CD14-positive monocyte (primary cell): Measurements from ENCODE around the gene ZPR1. TPM values are rescaled to one million over a fixed set of nuclear protein-coding genes. Genes with fewer than 3 reads are reported as not detected.

ENCODE experiments used
- DNase-seq, 3 donors: peaks; one replicate each; pipeline ENCODE4 v3.0.0-alpha.2; 2011 to 2022
- H2AFZ ChIP-seq: 2 replicates; pipeline ENCODE4 v1.6.0; 2012; ENCODE audit warnings: mild to moderate bottlenecking, low read depth, low read length, inconsistent platforms; ENCODE audit not compliant: insufficient read depth, poor library complexity, severe bottlenecking
- H3K27ac ChIP-seq, 2 donors: 1 replicate in 1 of 2; 2 replicates in 1 of 2; pipeline ENCODE4 v1.5.1; 2012 to 2013; ENCODE audit warnings: low read length in 2 of 2, control low read depth in 1 of 2, inconsistent platforms in 1 of 2, low read depth in 1 of 2, mild to moderate bottlenecking in 1 of 2
- H3K27me3 ChIP-seq, 2 donors: one replicate each; pipeline versions ENCODE4 v1.6.0 to v1.6.1; 2011 to 2013; ENCODE audit warnings: low read length in 2 of 2; ENCODE audit not compliant: control insufficient read depth in 2 of 2, insufficient read depth in 2 of 2
- H3K36me3 ChIP-seq, 2 donors: replicated peaks in 1 of 2; 1 replicate in 1 of 2; 2 replicates in 1 of 2; pipeline versions ENCODE4 v1.5.1 to v1.6.1; 2012 to 2013; ENCODE audit warnings: low read length in 2 of 2, control low read depth in 1 of 2, inconsistent platforms in 1 of 2, mild to moderate bottlenecking in 1 of 2; ENCODE audit not compliant: insufficient read depth in 2 of 2, control insufficient read depth in 1 of 2
- H3K4me1 ChIP-seq, 2 donors: 1 replicate in 1 of 2; 2 replicates in 1 of 2; pipeline versions ENCODE4 v1.5.1 to v1.6.1; 2012 to 2013; ENCODE audit warnings: low read length in 2 of 2, control low read depth in 1 of 2, inconsistent platforms in 1 of 2, mild to moderate bottlenecking in 1 of 2, moderate library complexity in 1 of 2; ENCODE audit not compliant: insufficient read depth in 2 of 2, control insufficient read depth in 1 of 2
- H3K4me2 ChIP-seq: replicated peaks from 2 replicates; pipeline ENCODE3; 2012; ENCODE audit warnings: low read length, moderate library complexity, mild to moderate bottlenecking; ENCODE audit not compliant: poor library complexity, severe bottlenecking; ENCODE audit errors: extremely low read depth
- H3K4me3 ChIP-seq, 3 experiments: fragments of 200-600 bp in 1 of 3; sonication (generic) in 1 of 3; replicated peaks in 1 of 3; 1 replicate in 2 of 3; 2 replicates in 1 of 3; pipeline ENCODE4 v1.5.1; 2011 to 2013; ENCODE audit warnings: low read length in 3 of 3, mild to moderate bottlenecking in 3 of 3, control low read depth in 2 of 3, low read depth in 2 of 3, inconsistent platforms in 1 of 3, moderate library complexity in 1 of 3
- H3K79me2 ChIP-seq: 2 replicates; pipeline ENCODE4 v1.6.0; 2012; ENCODE audit warnings: mild to moderate bottlenecking, control low read depth, inconsistent platforms, low read length, moderate library complexity; ENCODE audit not compliant: insufficient read depth
- H3K9ac ChIP-seq: 2 replicates; pipeline ENCODE4 v1.6.0; 2017; ENCODE audit warnings: low read length, mild to moderate bottlenecking; ENCODE audit not compliant: insufficient read depth, poor library complexity, severe bottlenecking
- H3K9me3 ChIP-seq, 2 donors: replicated peaks in 1 of 2; 1 replicate in 1 of 2; 2 replicates in 1 of 2; pipeline versions ENCODE4 v1.5.1 to v1.6.1; 2012 to 2013; ENCODE audit warnings: low read length in 2 of 2, control low read depth in 1 of 2; ENCODE audit not compliant: control insufficient read depth in 1 of 2, insufficient read depth in 1 of 2
- H4K20me1 ChIP-seq: 2 replicates; pipeline ENCODE4 v1.6.0; 2012; ENCODE audit warnings: mild to moderate bottlenecking, low read length, control low read depth, moderate library complexity; ENCODE audit not compliant: insufficient read depth
- H3K27ac Mint-ChIP-seq, 7 donors: one replicate each; pipeline ENCODE4 v1.8.0; 2020; ENCODE audit warnings: mild to moderate bottlenecking in 7 of 7, mixed read lengths in 7 of 7, moderate library complexity in 6 of 7, inconsistent platforms in 2 of 7
- H3K27me3 Mint-ChIP-seq, 3 donors: one replicate each; pipeline ENCODE4 v1.8.0; 2021 to 2022; ENCODE audit warnings: low read depth in 3 of 3, mild to moderate bottlenecking in 3 of 3, mixed read lengths in 3 of 3, moderate library complexity in 3 of 3, inconsistent platforms in 1 of 3
- H3K36me3 Mint-ChIP-seq, 2 donors: one replicate each; pipeline ENCODE4 v1.8.0; 2020; ENCODE audit warnings: mixed read lengths in 2 of 2, inconsistent platforms in 1 of 2, mild to moderate bottlenecking in 1 of 2
- H3K4me1 Mint-ChIP-seq: one replicate; pipeline ENCODE4 v1.8.0; 2020; ENCODE audit warnings: mild to moderate bottlenecking, mixed read lengths
- H3K4me3 Mint-ChIP-seq, 2 donors: one replicate each; pipeline ENCODE4 v1.8.0; 2020; ENCODE audit warnings: mild to moderate bottlenecking in 2 of 2, mixed read lengths in 2 of 2, moderate library complexity in 1 of 2
- H3K9me3 Mint-ChIP-seq, 7 donors: one replicate each; pipeline ENCODE4 v1.8.0; 2020 to 2022; ENCODE audit warnings: mixed read lengths in 7 of 7, mild to moderate bottlenecking in 6 of 7, moderate library complexity in 6 of 7, inconsistent platforms in 2 of 7
- CTCF ChIP-seq: fragments of 200-600 bp; IDR thresholded peaks from one replicate; pipeline ENCODE4 v1.8.0; 2022; ENCODE audit warnings: antibody characterized with exemption, mild to moderate bottlenecking
- WGBS: methylation state at CpG from one replicate; pipeline ENCODE4 v1.1.5; 2013; ENCODE audit warnings: missing lambda C conversion rate; ENCODE audit not compliant: insufficient coverage; 5-methylcytosine and 5-hydroxymethylcytosine counted together
- intact Hi-C, 2 donors: fragments of 100-400 bp; cut with micrococcal nuclease; formaldehyde crosslinking; loops; one replicate each; pipeline versions ENCODE4 v1.15.0 to v1.15.1; 2023
- polyA plus RNA-seq, 3 donors: library from polyadenylated mRNA; depleted of rRNA in 1 of 3; unstranded in 2 of 3; stranded (reverse) in 1 of 3; fragments of 300-500 nt in 2 of 3; fragments of >200 nt in 1 of 3; fragmentation: Illumina TruSeq in 2 of 3; gene quantifications; 1 replicate in 2 of 3; 2 replicates in 1 of 3; pipeline ENCODE4 v1.2.3, GENCODE V29; 2012 to 2021

The ZPR1 gene
- polyA plus RNA-seq, 3 donors: 24.4 to 35.5 (median 35.2) TPM

- H3K36me3 ChIP-seq: no peaks in the 10 kb centered on the region
- H3K36me3 Mint-ChIP-seq: no peaks in the 10 kb centered on the region
- H3K4me3 Mint-ChIP-seq: no peak overlapping the region
- H3K27ac ChIP-seq: no peak overlapping the region
- H3K27me3 Mint-ChIP-seq: peaks cover 0 to 6% (median 0%) of the 10 kb centered on the region in 3 donors
- intact Hi-C loops: no loop called here
- H3K79me2 ChIP-seq: no peaks in the 10 kb centered on the region
- TF ChIP-seq CTCF: no peak
- no peaks in the 10 kb centered on the region for H3K9me3 ChIP-seq
- H3K27ac Mint-ChIP-seq: no peak overlapping the region
- H4K20me1 ChIP-seq: no peaks in the 10 kb centered on the region
- peak overlapping the region; percentile 30 for H2AFZ ChIP-seq
- peaks cover 0 to 4% (median 0%) of the 10 kb centered on the region in 7 donors for H3K9me3 Mint-ChIP-seq
- WGBS: 82% methylated on average over 4 of the region's 5 CpGs
- no peak overlapping the region for H3K4me3 ChIP-seq
- no peak for DNase-seq
- H3K4me1 ChIP-seq: no peaks in the 10 kb centered on the region
- H3K4me1 Mint-ChIP-seq: peaks cover 13% of the 10 kb centered on the region
- no peak overlapping the region for H3K9ac ChIP-seq
- no peak overlapping the region for H3K4me2 ChIP-seq
- H3K27me3 ChIP-seq: no peaks in the 10 kb centered on the region
Measured at GRCh38 chr11:116813781-116814471, 26.1 kb upstream of the ZPR1 start.

- H3K9me3 Mint-ChIP-seq: peaks cover 0 to 4% (median 0%) of the 10 kb centered on the region in 7 donors
Measured at GRCh38 chr11:116813170-116813569, 25.3 kb upstream of the ZPR1 start.

More at GRCh38 chr11:116813170-116813569, 25.3 kb upstream of the ZPR1 start:
- Histone ChIP-seq H3K79me2 (no peaks in the 10 kb centered on the region), H2AFZ (no peak overlapping the region), H3K4me3 (no peak overlapping the region), H4K20me1 (no peaks in the 10 kb centered on the region), H3K36me3 (no peaks in the 10 kb centered on the region), H3K27me3 (no peaks in the 10 kb centered on the region), H3K4me2 (no peak overlapping the region), H3K4me1 (no peaks in the 10 kb centered on the region), H3K9ac (no peak overlapping the region), H3K27ac (no peak overlapping the region), H3K9me3 (no peaks in the 10 kb centered on the region)
- H3K4me3 Mint-ChIP-seq: no peak overlapping the region
- intact Hi-C loops: no loop called here
- peaks cover 13% of the 10 kb centered on the region for H3K4me1 Mint-ChIP-seq
- peaks cover 0 to 6% (median 2%) of the 10 kb centered on the region in 3 donors for H3K27me3 Mint-ChIP-seq
- no peak overlapping the region for H3K27ac Mint-ChIP-seq
- no peak for TF ChIP-seq CTCF
- 100% methylated on average over 1 of the region's 1 CpG for WGBS
- DNase-seq: no peak
- no peaks in the 10 kb centered on the region for H3K36me3 Mint-ChIP-seq
